Skeletal muscle cell (primary cell): Measurements from ENCODE around the gene LILRA6.
"Not testable (repeated sequence)": the region's sequence is repeated elsewhere in the genome, so short reads cannot be mapped to it uniquely, and the experiment has no call there.

Experiments used
- DNase-seq: peaks from one replicate; pipeline ENCODE4 v3.0.0-alpha.2; 2010; ENCODE audit warnings: low read depth
- H3K4me3 ChIP-seq: 2 replicates; pipeline ENCODE4 v1.5.1; 2011; ENCODE audit warnings: low read depth, mild to moderate bottlenecking, control low read depth, low read length, moderate library complexity

LILRA6 gene

GRCh38 chr19:54242646-54243045 is at the start of gene LILRA6:
TSS of gene LILRA6 (minus strand) at chr19:54242790.
- H3K4me3 ChIP-seq, DNase-seq: not testable (repeated sequence)

- not testable (repeated sequence) for H3K4me3 ChIP-seq, DNase-seq
Measured at GRCh38 chr19:54289160-54289559, 46.6 kb upstream of the LILRA6 start.

- no peak for DNase-seq
- H3K4me3 ChIP-seq: no peak overlapping the region
Measured at GRCh38 chr19:54287456-54287855, 44.9 kb upstream of the LILRA6 start.

DNA sequence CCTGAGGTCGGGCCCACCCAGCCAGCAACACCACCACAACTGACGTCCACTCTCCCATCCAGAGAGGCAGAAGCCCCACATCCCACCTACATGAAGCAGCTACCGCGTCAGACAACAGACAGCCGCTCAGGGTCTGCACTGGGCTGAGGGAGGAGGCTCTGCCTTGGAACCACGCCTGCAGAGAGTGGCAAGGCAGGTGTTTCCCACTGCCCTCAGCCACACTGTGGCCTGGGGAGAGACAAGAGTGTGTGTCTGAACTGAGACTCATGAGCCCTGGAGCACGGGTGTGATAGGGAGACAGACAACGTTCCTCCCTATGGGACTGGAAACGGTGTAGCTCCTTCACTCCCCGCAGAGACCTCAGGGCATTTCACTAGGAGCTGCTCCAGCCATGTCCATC is 43.7 kb upstream of the LILRA6 start:
- DNase-seq, H3K4me3 ChIP-seq: not testable (repeated sequence)

- not testable (repeated sequence) for DNase-seq, H3K4me3 ChIP-seq
Measured at GRCh38 chr19:54285427-54286056, 43.0 kb upstream of the LILRA6 start.

GRCh38 chr19:54282686-54283470 is 40.3 kb upstream of the LILRA6 start:
- no peak overlapping the region for H3K4me3 ChIP-seq
- no peak for DNase-seq

GRCh38 chr19:54281729-54282075 is 39.1 kb upstream of the LILRA6 start:
- DNase-seq, H3K4me3 ChIP-seq: not testable (repeated sequence)

DNA sequence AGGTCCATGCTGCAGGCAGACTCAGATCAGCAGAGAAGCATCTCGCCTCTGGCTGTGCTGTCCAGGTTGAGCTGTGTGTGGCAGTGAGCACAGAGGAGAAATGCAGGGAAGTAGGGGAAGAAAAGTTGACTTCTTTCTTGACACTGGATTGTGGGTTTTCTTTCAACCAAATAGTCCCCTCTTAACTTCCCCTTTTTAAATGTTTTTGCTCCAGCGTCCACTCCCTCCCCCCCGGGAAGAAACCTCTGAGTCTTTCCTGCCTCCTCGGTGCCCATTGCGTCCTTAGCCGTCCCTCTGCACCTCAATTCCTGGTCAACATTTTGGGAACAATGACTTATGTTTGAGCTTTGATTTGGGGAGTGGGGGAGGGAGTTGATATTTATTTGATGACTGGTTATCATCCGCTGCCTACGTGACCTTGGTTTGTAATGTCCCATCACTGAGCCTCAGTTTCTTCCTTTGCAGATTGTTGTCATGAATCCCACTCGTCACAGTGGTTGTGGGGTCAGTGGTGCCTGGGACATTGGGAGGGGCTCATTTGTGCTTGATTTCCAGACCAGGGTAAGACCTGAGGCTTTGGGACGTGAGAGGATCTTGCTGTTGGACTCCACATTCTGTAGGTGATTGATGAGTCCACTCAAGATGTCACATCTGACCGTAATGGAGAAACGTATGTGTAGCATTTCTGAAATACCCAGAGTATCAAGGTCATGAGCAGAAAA is 38.6 kb upstream of the LILRA6 start, which contains the start of gene LILRB2:
Gene LILRB2, minus strand, starts transcription at position 104 of the 722 bp plus-strand sequence. CDS start 614 bp downstream, outside the sequence.
- H3K4me3 ChIP-seq: no peak within 1 kb of the TSS
- DNase-seq: no peak

- H3K4me3 ChIP-seq, DNase-seq: not testable (repeated sequence)
Measured at GRCh38 chr19:54280441-54280840, 37.9 kb upstream of the LILRA6 start.

GRCh38 chr19:54280025-54280424 is 37.4 kb upstream of the LILRA6 start:
- DNase-seq: not testable (repeated sequence)

GRCh38 chr19:54279406-54279962 is 36.9 kb upstream of the LILRA6 start:
- no peak for DNase-seq
- H3K4me3 ChIP-seq: no peak overlapping the region

More at GRCh38 chr19:54280025-54280424, 37.4 kb upstream of the LILRA6 start:
- H3K4me3 ChIP-seq: not testable (repeated sequence)

DNA sequence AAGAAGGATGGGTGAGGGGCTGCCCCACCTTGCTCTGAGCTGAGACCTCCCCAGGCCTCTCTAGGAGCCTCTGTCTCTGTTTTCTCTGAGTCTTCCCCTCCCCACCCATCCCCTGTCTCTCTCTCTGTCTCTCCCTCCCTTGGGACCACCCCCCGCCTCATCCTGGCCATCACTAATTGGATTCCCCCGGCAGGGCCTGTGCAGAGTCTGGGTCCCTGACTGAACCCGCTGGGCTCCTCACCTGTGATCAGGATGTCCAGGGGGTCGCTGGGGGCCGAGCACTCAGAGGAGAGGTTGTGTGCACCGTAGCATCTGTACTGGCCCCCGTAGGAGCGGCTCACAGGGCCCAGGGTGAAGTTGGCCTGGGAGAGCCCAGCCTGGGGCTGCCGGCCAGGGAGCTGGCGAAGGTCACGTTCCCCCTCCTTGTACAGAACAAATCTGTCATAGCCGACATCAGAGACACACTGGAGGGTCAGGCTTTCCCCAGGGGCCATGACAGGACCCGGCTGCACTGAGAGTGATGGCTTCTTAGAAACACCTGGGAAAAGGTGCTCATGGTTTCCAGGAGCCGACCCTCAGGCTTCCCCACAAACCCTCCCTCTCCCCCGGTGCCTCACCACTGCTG is 36.1 kb upstream of the LILRA6 start:
- not testable (repeated sequence) for H3K4me3 ChIP-seq, DNase-seq

DNA sequence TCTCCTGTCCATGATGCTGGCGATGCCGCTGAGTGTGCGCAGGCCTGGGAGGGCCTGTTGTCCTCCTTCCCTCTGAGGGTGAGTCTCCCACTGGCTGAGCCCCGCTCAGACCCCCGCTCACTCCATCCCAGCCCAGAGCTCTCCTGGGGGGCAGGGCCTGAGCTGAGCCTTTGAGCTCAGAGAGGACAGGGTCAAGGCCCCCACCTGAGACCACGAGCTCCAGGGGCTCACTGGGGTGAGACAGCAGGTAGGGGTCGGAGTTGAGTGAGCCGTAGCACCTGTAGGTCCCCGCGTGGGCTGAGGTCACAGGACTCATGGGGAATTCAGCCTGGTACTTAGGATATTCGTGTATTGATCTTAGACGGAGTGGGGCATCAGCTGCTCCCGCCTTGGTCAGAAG is 35.5 kb upstream of the LILRA6 start:
- not testable (repeated sequence) for H3K4me3 ChIP-seq, DNase-seq

- not testable (repeated sequence) for DNase-seq, H3K4me3 ChIP-seq
Measured at GRCh38 chr19:54277111-54277615, 34.6 kb upstream of the LILRA6 start.

GRCh38 chr19:54275951-54276350 is 33.4 kb upstream of the LILRA6 start:
- H3K4me3 ChIP-seq: no peak overlapping the region
- no peak for DNase-seq

GRCh38 chr19:54274516-54274915 is 31.9 kb upstream of the LILRA6 start:
- not testable (repeated sequence) for H3K4me3 ChIP-seq, DNase-seq

DNA sequence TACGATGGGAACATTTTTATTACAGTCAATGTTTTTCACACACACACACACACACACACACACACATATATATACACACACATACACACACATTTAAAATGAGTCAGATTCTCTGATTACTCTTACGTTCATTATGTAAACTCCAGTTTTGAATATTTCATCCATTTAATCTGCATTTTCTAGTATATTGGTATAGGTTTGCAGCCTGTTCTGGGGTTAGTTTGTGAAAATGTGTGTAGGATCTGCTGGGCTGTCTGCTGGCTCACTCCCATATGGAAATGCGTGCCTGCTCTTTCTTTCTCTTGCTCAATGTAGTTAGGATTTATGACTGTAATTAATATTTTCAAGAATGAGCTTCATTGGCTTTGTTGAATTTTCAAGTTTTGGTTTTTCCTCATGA is 31.2 kb upstream of the LILRA6 start:
- H3K4me3 ChIP-seq: no peak overlapping the region
- DNase-seq: no peak

GRCh38 chr19:54272181-54272580 is 29.6 kb upstream of the LILRA6 start:
- H3K4me3 ChIP-seq, DNase-seq: not testable (repeated sequence)

- DNase-seq, H3K4me3 ChIP-seq: not testable (repeated sequence)
Measured at GRCh38 chr19:54271587-54271986, 29.0 kb upstream of the LILRA6 start.
